Activated naive CD8-positive, alpha-beta T cell (primary cell): Measurements from ENCODE around the gene KIF19.

ENCODE experiments used
- H3K27ac Mint-ChIP-seq: one replicate; pipeline ENCODE4 v1.8.0; 2021; ENCODE audit warnings: mixed read lengths
- H3K27me3 Mint-ChIP-seq: one replicate; pipeline ENCODE4 v1.8.0; 2021; ENCODE audit warnings: mixed read lengths
- H3K36me3 Mint-ChIP-seq: one replicate; pipeline ENCODE4 v1.8.0; 2021; ENCODE audit warnings: mixed read lengths
- H3K4me1 Mint-ChIP-seq: one replicate; pipeline ENCODE4 v1.8.0; 2021; ENCODE audit warnings: low read depth, mixed read lengths
- H3K4me3 Mint-ChIP-seq: one replicate; pipeline ENCODE4 v1.8.0; 2021; ENCODE audit warnings: mild to moderate bottlenecking, mixed read lengths
- H3K9me3 Mint-ChIP-seq: one replicate; pipeline ENCODE4 v1.8.0; 2021; ENCODE audit warnings: low read depth, mixed read lengths

The KIF19 gene

GRCh38 chr17:74357466-74357809 lies 31.4 kb downstream of the KIF19 start:
- Mint-ChIP-seq H3K36me3 (no peaks in the 10 kb centered on the region), H3K27ac (no peak overlapping the region), H3K9me3 (no peaks in the 10 kb centered on the region), H3K4me3 (no peak overlapping the region), H3K27me3 (peaks cover 31% of the 10 kb centered on the region), H3K4me1 (peaks cover 11% of the 10 kb centered on the region)

- no peaks in the 10 kb centered on the region for H3K9me3 Mint-ChIP-seq
- H3K4me1 Mint-ChIP-seq: peaks cover 7% of the 10 kb centered on the region
- peaks cover 29% of the 10 kb centered on the region for H3K27me3 Mint-ChIP-seq
- H3K4me3 Mint-ChIP-seq: peak overlapping the region; percentile 17
- no peak overlapping the region for H3K27ac Mint-ChIP-seq
- no peaks in the 10 kb centered on the region for H3K36me3 Mint-ChIP-seq
Measured at GRCh38 chr17:74358697-74359096, 32.7 kb downstream of the KIF19 start.

- H3K27me3 Mint-ChIP-seq: peaks cover 23% of the 10 kb centered on the region
- H3K36me3 Mint-ChIP-seq: no peaks in the 10 kb centered on the region
- H3K27ac Mint-ChIP-seq: no peak overlapping the region
- peaks cover 5% of the 10 kb centered on the region for H3K4me1 Mint-ChIP-seq
- H3K4me3 Mint-ChIP-seq: no peak overlapping the region
- no peaks in the 10 kb centered on the region for H3K9me3 Mint-ChIP-seq
Measured at GRCh38 chr17:74359916-74360315, 33.9 kb downstream of the KIF19 start.

- H3K36me3 Mint-ChIP-seq: no peaks in the 10 kb centered on the region
- H3K4me1 Mint-ChIP-seq: peaks cover 5% of the 10 kb centered on the region
- H3K9me3 Mint-ChIP-seq: no peaks in the 10 kb centered on the region
- peaks cover 20% of the 10 kb centered on the region for H3K27me3 Mint-ChIP-seq
- H3K4me3 Mint-ChIP-seq: no peak overlapping the region
- H3K27ac Mint-ChIP-seq: no peak overlapping the region
Measured at GRCh38 chr17:74360899-74361229, 34.8 kb downstream of the KIF19 start.

GRCh38 chr17:74361230-74362068 lies 35.4 kb downstream of the KIF19 start, which contains the start of gene BTBD17:
Gene BTBD17, minus strand, starts transcription at chr17:74361868. Its CDS starts 49 bp downstream, at chr17:74361819.
- no peak within 1 kb of the TSS for H3K27ac Mint-ChIP-seq
- peaks cover 5% of the 10 kb centered on the region for H3K4me1 Mint-ChIP-seq
- H3K36me3 Mint-ChIP-seq: no peaks in the 10 kb centered on the region

GRCh38 chr17:74362069-74362405 lies 36.0 kb downstream of the KIF19 start:
- H3K4me3 Mint-ChIP-seq: no peak overlapping the region
- H3K27me3 Mint-ChIP-seq: peaks cover 19% of the 10 kb centered on the region
- no peaks in the 10 kb centered on the region for H3K9me3 Mint-ChIP-seq
- peaks cover 5% of the 10 kb centered on the region for H3K4me1 Mint-ChIP-seq
- no peaks in the 10 kb centered on the region for H3K36me3 Mint-ChIP-seq
- H3K27ac Mint-ChIP-seq: no peak overlapping the region

More at GRCh38 chr17:74361230-74362068, 35.4 kb downstream of the KIF19 start, which contains the start of gene BTBD17:
- Mint-ChIP-seq H3K27me3 (peaks cover 19% of the 10 kb centered on the region), H3K4me3 (no peak within 1 kb of the TSS), H3K9me3 (no peaks in the 10 kb centered on the region)

- peaks cover 17% of the 10 kb centered on the region for H3K27me3 Mint-ChIP-seq
- no peaks in the 10 kb centered on the region for H3K36me3 Mint-ChIP-seq
Measured at GRCh38 chr17:74362810-74363498, 36.9 kb downstream of the KIF19 start.

GRCh38 chr17:74367206-74367605 lies 41.2 kb downstream of the KIF19 start, which contains the start of gene GPR142:
Gene GPR142, plus strand, starts transcription at chr17:74367506. Its CDS starts 2,035 bp downstream, at chr17:74369541.
- Mint-ChIP-seq H3K9me3 (no peaks in the 10 kb centered on the region), H3K27me3 (peaks cover 4% of the 10 kb centered on the region), H3K4me3 (no peak within 1 kb of the TSS)

More at GRCh38 chr17:74362810-74363498, 36.9 kb downstream of the KIF19 start:
- Mint-ChIP-seq H3K4me3 (no peak overlapping the region), H3K27ac (no peak overlapping the region), H3K9me3 (no peaks in the 10 kb centered on the region), H3K4me1 (peaks cover 3% of the 10 kb centered on the region)

GRCh38 chr17:74368341-74369081 lies 42.5 kb downstream of the KIF19 start:
- no peaks in the 10 kb centered on the region for H3K36me3 Mint-ChIP-seq
- peak overlapping the region; percentile 57 for H3K4me3 Mint-ChIP-seq

More at GRCh38 chr17:74367206-74367605, 41.2 kb downstream of the KIF19 start, which contains the start of gene GPR142:
- H3K36me3 Mint-ChIP-seq: no peaks in the 10 kb centered on the region
- H3K4me1 Mint-ChIP-seq: peaks cover 12% of the 10 kb centered on the region
- H3K27ac Mint-ChIP-seq: no peak within 1 kb of the TSS

GRCh38 chr17:74369221-74369620 lies 43.2 kb downstream of the KIF19 start:
- Mint-ChIP-seq H3K4me3 (peak overlapping the region; percentile 57), H3K27me3 (peaks cover 2% of the 10 kb centered on the region), H3K9me3 (no peaks in the 10 kb centered on the region), H3K4me1 (peaks cover 12% of the 10 kb centered on the region), H3K36me3 (no peaks in the 10 kb centered on the region), H3K27ac (peak overlapping the region; percentile 28)

More at GRCh38 chr17:74368341-74369081, 42.5 kb downstream of the KIF19 start:
- Mint-ChIP-seq H3K9me3 (no peaks in the 10 kb centered on the region), H3K27ac (no peak overlapping the region), H3K4me1 (peaks cover 12% of the 10 kb centered on the region), H3K27me3 (peaks cover 2% of the 10 kb centered on the region)

GRCh38 chr17:74369665-74370490 lies 43.9 kb downstream of the KIF19 start:
- H3K27ac Mint-ChIP-seq: peak overlapping the region; percentile 28
- H3K27me3 Mint-ChIP-seq: peaks cover 2% of the 10 kb centered on the region
- H3K36me3 Mint-ChIP-seq: no peaks in the 10 kb centered on the region
- peaks cover 12% of the 10 kb centered on the region for H3K4me1 Mint-ChIP-seq
- H3K9me3 Mint-ChIP-seq: no peaks in the 10 kb centered on the region
- peak overlapping the region; percentile 57 for H3K4me3 Mint-ChIP-seq

- Mint-ChIP-seq H3K4me3 (no peak overlapping the region), H3K27ac (no peak overlapping the region), H3K9me3 (no peaks in the 10 kb centered on the region), H3K27me3 (peaks cover 2% of the 10 kb centered on the region), H3K4me1 (peaks cover 12% of the 10 kb centered on the region), H3K36me3 (no peaks in the 10 kb centered on the region)
Measured at GRCh38 chr17:74371653-74372147, 45.7 kb downstream of the KIF19 start.

GRCh38 chr17:74372426-74372825 lies 46.4 kb downstream of the KIF19 start:
- Mint-ChIP-seq H3K27me3 (peaks cover 2% of the 10 kb centered on the region), H3K36me3 (no peaks in the 10 kb centered on the region), H3K4me3 (no peak overlapping the region), H3K27ac (no peak overlapping the region), H3K4me1 (peaks cover 12% of the 10 kb centered on the region), H3K9me3 (no peaks in the 10 kb centered on the region)
